ENCODE measurements around the gene TSC2.

DNA sequence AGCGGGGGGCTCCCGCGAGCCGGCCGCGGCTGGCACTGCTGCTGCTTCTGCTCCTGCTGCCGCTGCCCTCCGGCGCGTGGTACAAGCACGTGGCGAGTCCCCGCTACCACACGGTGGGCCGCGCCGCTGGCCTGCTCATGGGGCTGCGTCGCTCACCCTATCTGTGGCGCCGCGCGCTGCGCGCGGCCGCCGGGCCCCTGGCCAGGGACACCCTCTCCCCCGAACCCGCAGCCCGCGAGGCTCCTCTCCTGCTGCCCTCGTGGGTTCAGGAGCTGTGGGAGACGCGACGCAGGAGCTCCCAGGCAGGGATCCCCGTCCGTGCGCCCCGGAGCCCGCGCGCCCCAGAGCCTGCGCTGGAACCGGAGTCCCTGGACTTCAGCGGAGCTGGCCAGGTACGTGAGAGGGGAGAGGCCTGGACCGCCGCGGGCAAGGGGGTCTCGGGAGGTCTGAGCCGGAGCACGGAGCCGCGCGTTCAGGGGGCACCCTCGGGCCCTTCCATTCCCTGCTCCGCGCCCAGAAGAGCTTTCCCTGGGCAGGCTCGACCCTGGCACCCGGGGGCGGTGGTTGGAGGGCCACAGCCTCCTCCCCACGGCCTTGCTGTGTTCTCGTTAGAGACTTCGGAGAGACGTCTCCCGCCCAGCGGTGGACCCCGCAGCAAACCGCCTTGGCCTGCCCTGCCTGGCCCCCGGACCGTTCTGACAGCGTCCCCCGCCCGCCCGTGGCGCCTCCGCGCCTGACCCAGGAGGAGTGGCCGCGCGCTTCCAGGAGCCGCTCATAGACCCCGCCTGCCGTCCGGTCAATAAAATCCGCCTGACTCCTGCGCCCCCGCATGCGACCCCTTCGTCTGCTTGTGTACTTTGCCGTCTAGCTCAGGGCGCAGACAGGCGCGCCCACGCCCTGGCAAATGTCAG lies 27.6 kb upstream of the TSC2 start:
- TF ChIP-seq PHB (CRISPR knock-in tag; IDR thresholded peaks at IDR 0.05), result no peak
- no peak for TF ChIP-seq SMAD1 (IDR thresholded peaks at IDR 0.05; ENCODE audit: low read depth, low read length, partially characterized antibody)
- no peak for TF ChIP-seq SMARCA5 (IDR thresholded peaks at IDR 0.05)
- no peak for TF ChIP-seq USF2 (CRISPR knock-in tag; IDR thresholded peaks at IDR 0.05)
- TF ChIP-seq ZNF23 (CRISPR knock-in tag; IDR thresholded peaks at IDR 0.05), result no peak
- TF ChIP-seq NFYB (IDR thresholded peaks at IDR 0.05; ENCODE audit: extremely low read depth, insufficient read length), result no peak
- TF ChIP-seq ZHX1 (conservative IDR thresholded peaks at IDR 0.05; ENCODE audit: low read length), result no peak

Measured in K562 (cell line).